Stimulated activated CD4-positive, alpha-beta T cell treated with anti-CD3 and anti-CD28 coated beads, TNF-alpha, amount 100 ng/mL, for 1 hour (primary cell): ENCODE measurements around the gene MRPL9.

Experiments used
- DNase-seq, 3 donors: peaks; one replicate each; pipeline ENCODE4 v3.0.0-alpha.2; 2020; ENCODE audit warnings: low read depth in 3 of 3, low spot score in 1 of 3

Gene MRPL9

GRCh38 chr1:151711951-151712350, 51.3 kb downstream of the MRPL9 start:
- DNase-seq: no peak

DNA sequence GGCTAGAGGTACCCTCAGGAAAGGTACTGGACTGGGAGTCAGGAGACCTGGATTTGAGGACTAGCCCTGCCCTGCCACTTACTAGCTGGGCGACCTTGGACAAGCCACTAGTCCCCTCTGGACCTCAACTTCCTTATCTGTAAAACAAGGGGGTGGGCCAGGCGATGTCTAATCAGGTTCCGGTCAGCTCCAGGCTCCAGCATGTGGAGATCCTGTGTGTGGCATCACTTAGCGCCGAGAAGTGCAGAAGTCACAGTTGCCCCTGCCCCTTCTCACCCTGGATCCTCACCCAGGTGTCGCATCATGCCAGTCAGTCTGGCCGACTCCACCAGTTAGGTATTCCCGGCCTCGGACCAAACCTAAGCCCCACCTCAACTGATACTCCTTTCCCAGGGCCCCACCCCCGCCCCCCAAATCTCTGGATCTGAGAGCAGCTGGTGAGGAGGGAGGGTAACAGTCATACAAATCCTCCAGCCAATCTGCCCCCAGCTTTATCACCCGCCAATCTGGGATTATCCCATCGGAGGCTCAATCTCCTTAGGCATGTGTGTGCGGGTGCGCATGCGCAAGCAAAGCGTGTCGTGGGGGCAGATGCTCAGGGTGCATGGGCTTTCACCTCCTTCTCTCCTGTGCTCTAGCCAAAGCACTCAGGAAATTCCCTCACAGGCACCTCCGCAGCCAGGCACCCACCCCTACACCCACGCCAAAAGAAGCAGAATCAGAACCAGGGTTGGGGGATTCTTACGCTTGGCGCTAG, 52.1 kb downstream of the MRPL9 start:
- DNase-seq: no peak

GRCh38 chr1:151710187-151710840, 53.0 kb downstream of the MRPL9 start:
- DNase-seq: no peak
